ENCODE data around the gene GOLPH3L. TPM values are rescaled to one million over a fixed set of nuclear protein-coding genes. Genes with fewer than 3 reads are reported as not detected.

The GOLPH3L gene
- total RNA-seq (2014; rRNA removed) (9.6 and 15.6 TPM in 2 replicates), Bru-seq, nascent RNA (percentile 91 among the genes with signal in this experiment), BruChase-seq, experiment 1, labeled RNA remaining after a 6-hour chase (percentile 86 among the genes with signal in this experiment), BruChase-seq, experiment 2, labeled RNA remaining after a 2-hour chase (percentile 90 among the genes with signal in this experiment)
- long read RNA-seq, transcript GOLPH3L-201 (5 exons, 2,999 nt): major isoform, 86 of 130 reads
- long read RNA-seq, partial matches to known transcripts: 8 of 130 reads
- long read RNA-seq, other reads (novel, unspliced or antisense): 33 of 130 reads

- BruUV-seq (replicated peaks): TSS peak; percentile 11
- ATAC-seq (peak; percentile 96), DNase-seq (peak; percentile 99)
- H2AFZ ChIP-seq (ENCODE audit: low read length): peak within 1 kb of the TSS; percentile 87
- ChIA-PET CTCF (interaction anchor here (0.6 to 1.2 kb wide), 2 partner anchors 116 to 118 kb away, joined by 3 to 9 read pairs; partner anchors contain the start of gene MCL1), POLR2A (ENCODE audit: unreplicated experiment) (interaction anchor here (0.5 to 1.6 kb wide), 21 partner anchors 8 to 1250 kb away, joined by 3 to 24 read pairs (median 4); partner anchors contain the start of genes ENSA, MCL1 and RPRD2)
- no peak for TF ChIP-seq CTCF (conservative IDR thresholded peaks at IDR 0.05; ENCODE audit: low read depth, low read length)
- TF ChIP-seq EZH2phosphoT487 (IDR thresholded peaks at IDR 0.05; ENCODE audit: borderline replicate concordance, low read length): no peak
- TF ChIP-seq EZH2 (IDR thresholded peaks at IDR 0.05; ENCODE audit: low read length, unreplicated experiment): no peak
- peak within 1 kb of the TSS; percentile 66 for H3K9ac ChIP-seq (ENCODE audit: low read length)
- peak within 1 kb of the TSS; percentile 78 for H3K4me3 ChIP-seq (ENCODE audit: low read length)
- intact Hi-C loops (cut with micrococcal nuclease): loop anchor here (1.0 to 5.0 kb wide), 6 partner anchors 29 to 310 kb away; partner anchors contain the start of genes ENSA, MINDY1 and PRUNE1
- H3K36me3 ChIP-seq (ENCODE audit: low read depth, low read length): peaks cover 7% of the 10 kb centered on the region
- no peaks in the 10 kb centered on the region for H3K27me3 ChIP-seq (ENCODE audit: low read length)
- H3K27ac ChIP-seq (ENCODE audit: low read length): 0 out of 2 replicates have a peak within 1 kb of the TSS, but pooled peaks have one; percentile 19
- peak within 1 kb of the TSS; percentile 96 for H3K4me2 ChIP-seq (ENCODE audit: low read length)
- H3K9me2 ChIP-seq (replicated peaks; ENCODE audit: low read length): no peaks in the 10 kb centered on the region
- H3K4me1 ChIP-seq (ENCODE audit: insufficient read depth, low read length): peaks cover 25% of the 10 kb centered on the region
- H3F3A ChIP-seq (ENCODE audit: low read length, unreplicated experiment): peaks cover 7% of the 10 kb centered on the region
- H3K9me3 ChIP-seq (ENCODE audit: low read length): no peaks in the 10 kb centered on the region
- peaks cover 26% of the 10 kb centered on the region for H3K79me2 ChIP-seq (ENCODE audit: low read length)
- no peaks in the 10 kb centered on the region for H4K20me1 ChIP-seq (ENCODE audit: low read length)
Measured at GRCh38 chr1:150696995-150697927, at the start of gene GOLPH3L. Gene GOLPH3L (minus strand): TSS chr1:150697154. CDS start chr1:150694838, 2,316 bp downstream.

- TF ChIP-seq EZH2phosphoT487 (IDR thresholded peaks at IDR 0.05; ENCODE audit: borderline replicate concordance, low read length): no peak
- Histone ChIP-seq H3K27ac (ENCODE audit: low read length) (no peak overlapping the region), H3K9me2 (replicated peaks; ENCODE audit: low read length) (no peaks in the 10 kb centered on the region), H3K9me3 (ENCODE audit: low read length) (no peaks in the 10 kb centered on the region), H3F3A (ENCODE audit: low read length, unreplicated experiment) (no peaks in the 10 kb centered on the region), H3K27me3 (ENCODE audit: low read length) (no peaks in the 10 kb centered on the region), H3K9ac (ENCODE audit: low read length) (no peak overlapping the region), H3K4me1 (ENCODE audit: insufficient read depth, low read length) (no peaks in the 10 kb centered on the region), H3K36me3 (ENCODE audit: low read depth, low read length) (no peaks in the 10 kb centered on the region), H2AFZ (ENCODE audit: low read length) (no peak overlapping the region), H3K4me2 (ENCODE audit: low read length) (no peak overlapping the region), H3K4me3 (ENCODE audit: low read length) (no peak overlapping the region), H4K20me1 (ENCODE audit: low read length) (no peaks in the 10 kb centered on the region), H3K79me2 (ENCODE audit: low read length) (no peaks in the 10 kb centered on the region)
- BruUV-seq (replicated peaks): no TSS peak
- ATAC-seq (no peak), DNase-seq (no peak)
- CTCF ChIA-PET: no interaction called here
- POLR2A ChIA-PET (ENCODE audit: unreplicated experiment): no interaction called here
- intact Hi-C loops (cut with micrococcal nuclease): no loop called here
Measured at GRCh38 chr1:150730130-150730721, 33.3 kb upstream of the GOLPH3L start.

GRCh38 chr1:150724336-150724735, 27.4 kb upstream of the GOLPH3L start:
- no peaks in the 10 kb centered on the region for H3K9me2 ChIP-seq (replicated peaks; ENCODE audit: low read length)
- H2AFZ ChIP-seq (ENCODE audit: low read length): no peak overlapping the region
- no peaks in the 10 kb centered on the region for H3K9me3 ChIP-seq (ENCODE audit: low read length)
- H3K4me2 ChIP-seq (ENCODE audit: low read length): no peak overlapping the region
- ChIA-PET CTCF (interaction anchor here (0.6 kb wide), 1 partner anchor 42 kb away, joined by 4 read pairs; no protein-coding TSS in a partner anchor), POLR2A (ENCODE audit: unreplicated experiment) (no interaction called here)
- H3K36me3 ChIP-seq (ENCODE audit: low read depth, low read length): no peaks in the 10 kb centered on the region
- no peaks in the 10 kb centered on the region for H3K4me1 ChIP-seq (ENCODE audit: insufficient read depth, low read length)
- no peaks in the 10 kb centered on the region for H3K79me2 ChIP-seq (ENCODE audit: low read length)
- intact Hi-C loops (cut with micrococcal nuclease): no loop called here
- no peaks in the 10 kb centered on the region for H3F3A ChIP-seq (ENCODE audit: low read length, unreplicated experiment)
- no peak for TF ChIP-seq CTCF (conservative IDR thresholded peaks at IDR 0.05; ENCODE audit: low read depth, low read length)
- TF ChIP-seq EZH2 (IDR thresholded peaks at IDR 0.05; ENCODE audit: low read length, unreplicated experiment): no peak
- TF ChIP-seq EZH2phosphoT487 (IDR thresholded peaks at IDR 0.05; ENCODE audit: borderline replicate concordance, low read length): no peak
- no peak overlapping the region for H3K27ac ChIP-seq (ENCODE audit: low read length)
- ATAC-seq: no peak
- no peaks in the 10 kb centered on the region for H4K20me1 ChIP-seq (ENCODE audit: low read length)
- no peak overlapping the region for H3K9ac ChIP-seq (ENCODE audit: low read length)
- DNase-seq: no peak
- no peaks in the 10 kb centered on the region for H3K27me3 ChIP-seq (ENCODE audit: low read length)
- BruUV-seq (replicated peaks): no TSS peak
- H3K4me3 ChIP-seq (ENCODE audit: low read length): no peak overlapping the region

Measured in PC-3 (cell line).